Hindlimb muscle (tissue), 1 donor: Measurements from ENCODE around the gene NUDT3. TPM values are rescaled to one million over a fixed set of nuclear protein-coding genes. Genes with fewer than 3 reads are reported as not detected.
"Not testable (repeated sequence)": the region's sequence is repeated elsewhere in the genome, so short reads cannot be mapped to it uniquely, and the experiment has no call there.

Source experiments
- DNase-seq: peaks from one replicate; pipeline ENCODE4 v3.0.0-alpha.2; 2013
- polyA plus RNA-seq: library from polyadenylated mRNA; unstranded; fragments of 120-200 nt; gene quantifications from one replicate; pipeline ENCODE4 v1.2.1, GENCODE V29; 2013; ENCODE audit not compliant: insufficient read length

Gene NUDT3
- polyA plus RNA-seq, 1 donor, result 38.0 TPM

DNA sequence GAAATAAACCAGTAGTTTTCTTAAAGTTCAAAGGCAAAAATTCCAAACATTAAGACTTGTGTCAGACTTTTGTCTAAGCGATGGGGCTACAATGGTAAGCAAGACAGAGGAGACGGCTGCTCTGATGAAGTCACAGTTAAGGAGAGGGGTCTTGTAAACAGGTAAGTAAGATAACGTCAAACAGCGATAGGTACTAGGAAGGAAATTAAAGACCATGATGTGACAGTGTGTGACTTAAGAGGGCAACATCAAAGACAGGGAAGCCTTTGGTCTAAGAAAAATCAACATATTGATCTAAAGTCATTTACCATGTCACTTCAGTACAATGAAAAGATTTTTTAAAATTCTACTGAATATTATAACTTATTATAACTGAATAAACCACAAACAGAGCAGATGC lies 23.1 kb downstream of the NUDT3 start:
- DNase-seq, result no peak

- DNase-seq, result no peak
These were observed 25.9 kb downstream of the NUDT3 start for GRCh38 chr6:34366639-34366921.

DNA sequence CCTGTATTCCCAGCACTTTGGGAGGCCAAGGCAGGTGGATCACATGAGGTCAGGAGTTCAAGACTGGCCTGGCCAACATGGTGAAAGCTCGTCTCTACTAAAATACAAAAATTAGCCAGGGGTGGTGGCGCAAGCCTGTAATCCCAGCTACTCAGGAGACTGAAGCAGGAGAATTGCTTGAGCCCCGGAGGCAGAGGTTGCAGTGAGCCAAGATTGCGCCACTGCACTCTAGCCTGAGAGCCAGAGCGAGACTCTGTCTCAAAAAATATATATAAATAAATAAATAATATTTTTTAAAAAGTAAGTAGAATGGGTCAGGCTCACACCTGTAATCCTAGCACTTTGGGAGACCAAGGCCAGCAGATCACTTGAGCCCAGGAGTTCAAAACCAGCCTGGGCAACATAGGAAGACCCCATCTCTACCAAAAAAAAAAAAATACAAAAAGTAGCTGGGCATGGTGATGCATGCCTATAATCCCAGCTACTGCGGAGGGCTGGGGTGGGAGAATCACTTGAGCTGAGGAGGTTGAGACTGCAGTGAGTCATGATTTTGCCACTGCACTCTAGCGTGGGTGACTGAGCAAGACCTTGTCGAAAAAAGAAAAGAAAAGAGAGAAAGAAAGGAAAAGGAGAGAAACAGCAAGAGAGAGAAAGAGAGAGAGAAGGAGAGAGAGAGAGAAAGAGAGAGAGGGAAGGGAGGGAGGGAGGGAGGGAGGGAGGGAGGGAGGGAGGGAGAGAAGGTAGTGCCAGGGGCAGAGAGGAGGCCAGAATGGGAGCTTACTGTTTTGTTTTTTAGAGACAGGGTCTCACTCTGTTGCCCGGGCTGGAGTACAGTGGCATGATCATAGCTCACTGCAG lies 26.5 kb downstream of the NUDT3 start:
- not testable (repeated sequence) for DNase-seq

DNA sequence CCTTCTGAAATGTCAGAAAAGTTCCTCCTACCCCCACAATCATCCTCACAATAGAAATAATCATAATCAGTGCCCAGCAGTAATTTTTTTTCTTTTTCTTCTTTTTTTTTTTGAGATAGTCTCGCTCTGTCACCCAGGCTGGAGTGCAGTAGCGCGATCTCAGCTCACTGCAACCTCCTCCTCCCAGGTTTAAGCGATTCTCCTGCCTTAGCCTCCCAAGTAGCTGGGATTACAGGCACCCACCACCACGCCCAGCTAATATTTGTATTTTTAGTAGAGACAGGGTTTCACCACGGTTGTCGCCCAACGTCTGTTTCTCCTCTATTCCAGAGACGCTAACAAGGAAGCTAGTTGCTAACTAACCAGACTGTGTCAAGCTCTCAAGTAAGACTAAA lies 28.8 kb downstream of the NUDT3 start:
- not testable (repeated sequence) for DNase-seq

DNA sequence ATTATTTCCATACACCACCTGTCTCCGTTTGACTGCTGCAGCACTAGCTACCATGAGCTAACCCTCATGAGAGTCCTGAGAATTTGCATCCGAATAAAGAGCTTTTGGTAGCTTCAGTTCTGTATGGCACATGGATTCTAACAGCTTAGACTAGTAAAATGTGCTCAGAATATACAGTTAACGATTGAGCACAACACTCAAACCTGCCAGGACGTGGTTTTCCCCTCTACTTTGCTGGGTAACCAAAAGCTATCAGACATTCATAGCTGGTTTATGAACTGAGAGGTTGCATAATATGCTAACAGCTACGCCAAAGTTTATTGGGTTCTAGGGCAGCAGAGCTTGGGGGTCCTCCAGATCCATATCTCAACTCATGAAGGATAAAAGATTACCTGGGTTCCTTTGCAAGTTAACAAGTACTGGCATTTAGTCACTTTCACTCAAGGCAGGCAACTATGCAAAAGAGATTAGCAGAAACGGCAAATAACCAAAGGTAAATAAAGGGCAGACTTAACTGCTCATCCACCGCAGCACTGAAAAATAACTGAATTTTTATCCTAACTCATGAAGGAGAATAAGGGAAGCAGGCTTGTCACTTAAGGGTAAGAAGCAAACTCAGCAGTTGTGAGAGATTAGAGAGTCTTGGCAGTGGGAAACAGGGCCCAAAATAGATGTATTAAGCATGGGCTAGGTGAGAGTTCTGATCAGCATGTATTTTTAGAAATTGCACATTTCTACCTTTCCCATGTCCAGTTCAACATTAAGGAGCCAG lies 29.4 kb downstream of the NUDT3 start:
- no peak for DNase-seq

DNA sequence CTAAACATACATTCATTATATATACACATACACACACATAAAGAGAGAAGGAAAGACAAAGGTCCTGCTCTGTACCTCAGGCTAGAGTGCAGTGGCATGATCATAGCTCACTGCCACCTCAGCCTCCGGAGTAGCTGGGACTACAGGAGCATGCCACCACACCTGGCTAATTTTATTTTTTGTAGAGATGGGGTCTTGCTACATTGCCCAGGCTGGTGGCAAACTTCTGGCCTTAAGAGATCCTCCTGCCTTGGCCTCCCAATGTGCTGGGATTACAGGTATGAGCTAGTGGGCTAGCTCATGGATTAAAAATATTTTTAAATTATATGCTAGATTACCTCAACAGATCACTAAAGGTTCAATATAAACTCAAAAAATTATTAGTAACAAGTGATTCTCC lies 30.3 kb downstream of the NUDT3 start:
- DNase-seq, result no peak

DNA sequence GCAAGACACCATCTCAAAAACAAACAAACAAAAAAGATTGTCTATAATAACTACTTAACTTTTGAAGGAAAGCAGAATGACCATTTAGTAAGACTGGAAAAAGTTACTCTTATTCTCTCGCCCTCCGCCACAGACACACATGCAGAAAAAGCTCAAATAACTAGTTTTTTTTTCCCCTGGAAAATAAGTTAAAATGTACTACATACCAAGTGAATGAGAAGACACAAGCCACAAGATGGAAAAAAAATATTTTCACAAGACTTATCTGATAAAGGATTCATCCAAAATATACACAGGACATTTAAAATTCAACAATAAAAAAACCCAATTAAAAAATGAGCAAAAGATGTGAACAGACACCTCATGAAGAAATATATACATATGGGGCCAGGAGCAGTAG lies 31.9 kb downstream of the NUDT3 start:
- DNase-seq, result no peak

DNA sequence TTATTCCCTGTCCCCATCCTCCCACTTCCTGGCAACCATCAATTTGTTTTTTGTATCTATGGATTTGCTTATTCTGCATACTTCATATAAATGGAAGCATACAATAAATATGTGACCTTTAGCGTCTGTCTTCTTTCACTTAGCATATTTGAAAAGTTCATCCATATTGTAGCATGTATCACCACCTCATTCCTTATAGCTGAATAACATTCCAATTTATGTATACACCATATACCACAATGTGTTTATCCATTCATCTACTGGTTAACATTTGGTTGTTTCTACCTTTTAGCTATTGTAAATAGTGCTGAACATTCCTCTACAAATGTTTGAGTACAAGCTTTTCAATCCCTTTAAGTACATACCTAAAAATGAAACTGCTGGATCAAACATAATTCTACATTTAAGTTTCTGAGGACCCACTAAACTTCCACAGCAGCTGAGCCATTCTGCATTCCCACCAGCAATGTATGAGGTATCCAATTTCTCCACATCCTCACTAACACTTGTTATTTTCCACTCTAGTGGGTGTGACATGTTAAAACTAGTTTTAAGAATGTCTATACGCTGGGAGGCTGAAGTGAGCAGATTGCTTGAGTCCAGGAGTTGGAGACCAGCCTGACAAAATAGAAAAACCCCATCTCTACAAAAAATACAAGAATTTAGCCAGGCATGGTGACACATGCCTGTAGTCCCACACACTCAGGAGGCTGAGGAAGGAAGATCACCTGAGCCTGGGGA lies 32.9 kb downstream of the NUDT3 start:
- DNase-seq, result no peak

DNA sequence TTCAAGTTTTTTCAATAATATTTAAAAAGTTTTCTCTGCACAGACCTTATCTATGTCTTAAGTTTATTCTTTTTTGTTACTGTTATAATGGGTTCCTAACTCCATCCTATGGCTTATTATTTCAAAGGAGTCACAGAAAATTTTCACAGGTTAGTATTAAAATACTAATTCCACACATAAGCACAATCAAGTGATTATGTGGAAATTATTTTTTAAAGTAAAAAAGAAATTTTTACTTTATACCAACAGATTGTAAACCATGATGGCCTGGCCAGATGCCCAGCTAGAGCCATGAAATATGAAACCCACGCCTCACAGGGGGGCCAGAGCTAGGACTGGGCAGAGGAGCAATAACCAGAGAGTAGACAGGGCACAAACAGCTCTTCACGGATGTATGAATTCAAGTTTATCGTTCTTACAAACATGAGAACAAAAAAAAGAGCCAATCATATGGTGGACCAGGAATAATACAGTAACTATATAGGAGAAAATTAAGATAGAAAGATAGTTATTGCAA lies 34.0 kb downstream of the NUDT3 start:
- DNase-seq, result no peak

DNA sequence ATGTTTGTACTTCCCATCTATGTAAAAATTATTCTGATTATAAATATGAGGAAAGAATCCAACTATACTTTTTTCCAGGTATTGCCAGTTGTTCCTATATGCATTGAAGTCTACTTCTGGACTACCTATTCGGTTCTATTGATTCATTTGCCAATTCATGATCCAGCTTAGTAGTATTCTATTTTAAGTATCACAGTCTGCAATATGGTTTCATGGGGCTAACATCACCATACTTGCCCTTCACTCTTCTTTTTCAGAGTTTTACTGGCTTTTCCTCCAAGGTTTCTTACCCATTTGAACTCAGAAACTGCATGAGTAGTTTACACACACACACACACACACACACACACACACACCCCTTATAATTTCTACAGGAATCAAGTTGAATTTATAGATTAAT lies 34.5 kb downstream of the NUDT3 start:
- DNase-seq, result no peak

GRCh38 chr6:34355889-34356288 lies 36.6 kb downstream of the NUDT3 start:
- no peak for DNase-seq

- not testable (repeated sequence) for DNase-seq
These were observed 38.2 kb downstream of the NUDT3 start for GRCh38 chr6:34354230-34354629.

DNA sequence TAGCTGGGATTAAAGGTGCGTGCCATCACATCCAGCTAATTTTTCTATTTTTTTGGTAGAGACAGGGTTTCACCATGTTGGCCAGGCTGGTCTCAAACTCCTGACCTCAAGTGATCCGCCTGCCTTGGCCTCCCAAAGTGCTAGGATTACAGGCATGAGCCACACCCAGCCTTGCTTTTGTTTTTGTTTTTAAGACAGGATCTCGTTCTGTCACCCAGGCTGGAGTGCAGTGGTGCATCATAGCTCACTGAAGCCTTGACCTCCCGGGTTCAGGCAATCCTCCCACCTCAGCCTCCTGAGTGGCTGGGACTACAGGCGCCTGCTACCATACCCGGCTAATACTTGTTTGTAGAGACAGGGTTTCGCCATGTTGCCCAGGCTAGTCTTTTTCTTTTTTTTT lies 38.9 kb downstream of the NUDT3 start:
- not testable (repeated sequence) for DNase-seq

DNA sequence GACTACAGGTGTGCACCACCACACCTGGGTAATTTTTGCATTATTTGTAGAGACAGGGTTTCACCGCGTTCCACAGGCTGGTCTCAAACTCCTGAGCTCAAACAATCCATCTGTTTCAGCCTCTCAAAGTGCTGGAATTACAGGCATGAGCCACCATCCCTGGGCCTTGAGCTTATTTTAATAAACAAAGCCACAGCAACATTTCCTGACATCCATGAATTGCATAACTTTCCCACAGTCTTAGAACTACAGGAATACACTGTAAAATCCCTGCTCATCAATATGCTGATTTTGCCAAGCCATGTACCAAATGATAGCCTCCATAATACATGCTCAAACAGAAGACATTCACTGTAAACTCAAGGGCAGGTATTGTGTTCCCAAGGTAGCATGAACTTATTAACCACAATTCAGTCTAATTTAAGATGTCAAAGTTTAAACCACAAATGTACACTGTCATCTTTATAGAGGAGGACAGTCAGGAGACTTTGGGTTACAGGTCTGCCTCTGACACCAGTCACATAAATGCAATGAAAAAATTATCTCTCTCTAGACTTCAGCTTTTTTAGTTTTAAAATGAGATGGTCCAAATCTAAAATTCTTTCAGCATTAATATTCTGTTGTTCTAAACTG lies 40.0 kb downstream of the NUDT3 start:
- no peak for DNase-seq

GRCh38 chr6:34350934-34351217 lies 41.6 kb downstream of the NUDT3 start:
- DNase-seq, result no peak

- no peak for DNase-seq
These were observed 42.1 kb downstream of the NUDT3 start for GRCh38 chr6:34350137-34350933.

- DNase-seq, result no peak
These were observed 43.3 kb downstream of the NUDT3 start for GRCh38 chr6:34349211-34349610.

DNA sequence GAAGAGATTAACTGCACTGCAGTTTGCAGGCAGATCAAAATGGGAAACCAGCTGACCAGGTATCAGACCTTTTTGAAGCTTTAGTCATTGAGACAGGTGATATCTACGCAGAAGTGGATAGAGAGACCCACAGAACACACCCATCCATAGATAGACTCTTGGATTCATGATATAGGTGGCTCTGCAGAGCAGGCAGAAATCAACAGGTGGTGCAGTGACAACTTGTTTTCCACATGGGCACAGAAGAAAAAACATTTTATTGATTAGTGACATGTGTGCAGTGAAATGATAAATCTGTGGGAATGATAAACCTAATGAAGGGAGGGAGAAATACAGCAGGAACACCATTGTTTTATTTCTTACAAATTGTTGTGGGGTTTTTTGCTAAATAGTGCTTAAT lies 45.2 kb downstream of the NUDT3 start:
- DNase-seq, result no peak

GRCh38 chr6:34346175-34347119 lies 46.0 kb downstream of the NUDT3 start:
- no peak for DNase-seq

- no peak for DNase-seq
These were observed 48.7 kb downstream of the NUDT3 start for GRCh38 chr6:34343806-34344205.

DNA sequence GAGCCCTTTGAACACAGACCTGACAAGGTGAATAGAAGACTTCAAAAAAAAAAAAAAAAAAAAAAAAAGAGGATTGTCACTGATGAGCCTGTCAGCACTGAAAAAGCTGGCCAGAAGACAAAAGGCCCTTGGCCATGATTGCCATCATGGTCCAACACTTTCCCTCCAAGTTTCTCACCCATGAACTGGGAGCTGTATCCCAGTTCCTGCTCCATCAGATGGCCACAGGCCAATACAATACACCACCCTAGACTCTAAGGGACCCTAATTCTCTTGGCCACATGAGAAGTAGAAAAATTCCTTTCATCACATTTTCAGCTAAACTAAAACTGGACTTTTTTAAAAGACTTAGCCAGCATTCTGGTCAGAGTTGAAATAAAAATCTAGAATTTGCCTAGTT lies 50.2 kb downstream of the NUDT3 start:
- no peak for DNase-seq
